HUES48 (cell line): ENCODE data around the gene TBL1XR1.

ENCODE experiments used
- H3K27ac ChIP-seq: one replicate; pipeline ENCODE4 v1.7.0; 2013; ENCODE audit warnings: low read depth, low read length, inconsistent platforms
- H3K27me3 ChIP-seq: 2 replicates; pipeline ENCODE4 v1.6.1; 2013; ENCODE audit warnings: mild to moderate bottlenecking, low read length; ENCODE audit not compliant: control insufficient read depth, insufficient read depth
- H3K36me3 ChIP-seq: 2 replicates; pipeline ENCODE4 v1.6.1; 2013; ENCODE audit warnings: low read length; ENCODE audit not compliant: control insufficient read depth, insufficient read depth
- H3K4me1 ChIP-seq: 2 replicates; pipeline ENCODE4 v1.6.1; 2013; ENCODE audit warnings: mild to moderate bottlenecking, low read length; ENCODE audit not compliant: control insufficient read depth, insufficient read depth
- H3K4me3 ChIP-seq: 2 replicates; pipeline ENCODE4 v1.5.1; 2013; ENCODE audit warnings: mild to moderate bottlenecking, low read depth, low read length
- H3K9ac ChIP-seq: 2 replicates; pipeline ENCODE4 v1.6.1; 2013; ENCODE audit warnings: mild to moderate bottlenecking, low read depth, low read length, moderate library complexity
- H3K9me3 ChIP-seq: 2 replicates; pipeline ENCODE4 v1.6.1; 2013; ENCODE audit warnings: low read length; ENCODE audit not compliant: control insufficient read depth, insufficient read depth

TBL1XR1 gene

GRCh38 chr3:176995946-176996345 lies 201.3 kb downstream of the TBL1XR1 start:
- H3K36me3 ChIP-seq: no peaks in the 10 kb centered on the region
- H3K27ac ChIP-seq: no peak overlapping the region
- no peak overlapping the region for H3K4me3 ChIP-seq
- H3K27me3 ChIP-seq: no peaks in the 10 kb centered on the region
- no peaks in the 10 kb centered on the region for H3K9me3 ChIP-seq
- H3K4me1 ChIP-seq: peaks cover 18% of the 10 kb centered on the region
- H3K9ac ChIP-seq: no peak overlapping the region

DNA sequence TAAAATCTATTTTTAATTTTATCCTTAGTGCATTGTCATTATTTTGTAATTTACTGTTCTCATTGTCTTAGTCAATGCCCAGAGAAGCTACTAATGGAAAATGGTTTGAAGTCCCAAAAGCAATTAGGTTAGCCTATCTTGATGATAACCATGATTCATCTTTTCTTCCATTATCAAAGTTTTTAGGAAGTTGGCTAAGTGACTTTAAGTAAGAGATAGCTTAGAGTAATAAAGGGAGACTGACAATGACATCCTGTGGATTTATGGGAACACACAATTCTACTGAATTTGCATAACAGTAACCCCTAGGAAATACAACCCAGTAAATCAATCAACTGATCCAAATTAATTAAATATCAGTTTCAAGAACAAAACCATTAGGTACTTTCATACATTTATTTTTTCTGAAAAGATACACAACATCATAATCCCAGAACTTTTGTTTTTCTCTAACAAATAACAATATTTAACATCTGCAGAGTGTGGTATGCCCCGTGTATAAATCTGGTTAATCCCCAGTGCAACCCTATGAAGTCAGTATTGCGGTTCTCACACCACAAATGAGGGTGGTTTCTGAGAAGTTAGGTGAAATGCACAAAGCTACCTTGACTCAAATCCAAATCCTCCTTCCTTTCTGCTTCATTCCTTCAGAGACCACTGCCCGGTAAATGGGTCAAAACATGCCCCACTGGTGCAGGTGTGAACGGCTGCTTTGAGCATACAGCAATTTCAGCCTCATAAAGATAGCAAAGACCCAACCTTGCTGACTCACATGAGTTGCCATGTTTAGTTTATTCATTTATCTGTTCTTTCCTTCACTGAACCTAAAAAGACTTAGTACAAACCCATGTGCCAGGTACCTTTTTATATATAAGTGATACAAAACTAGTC lies 202.1 kb downstream of the TBL1XR1 start:
- no peak overlapping the region for H3K9ac ChIP-seq
- H3K27me3 ChIP-seq: no peaks in the 10 kb centered on the region
- no peak overlapping the region for H3K4me3 ChIP-seq
- H3K27ac ChIP-seq: no peak overlapping the region
- H3K36me3 ChIP-seq: no peaks in the 10 kb centered on the region
- H3K9me3 ChIP-seq: no peaks in the 10 kb centered on the region
- peaks cover 18% of the 10 kb centered on the region for H3K4me1 ChIP-seq

DNA sequence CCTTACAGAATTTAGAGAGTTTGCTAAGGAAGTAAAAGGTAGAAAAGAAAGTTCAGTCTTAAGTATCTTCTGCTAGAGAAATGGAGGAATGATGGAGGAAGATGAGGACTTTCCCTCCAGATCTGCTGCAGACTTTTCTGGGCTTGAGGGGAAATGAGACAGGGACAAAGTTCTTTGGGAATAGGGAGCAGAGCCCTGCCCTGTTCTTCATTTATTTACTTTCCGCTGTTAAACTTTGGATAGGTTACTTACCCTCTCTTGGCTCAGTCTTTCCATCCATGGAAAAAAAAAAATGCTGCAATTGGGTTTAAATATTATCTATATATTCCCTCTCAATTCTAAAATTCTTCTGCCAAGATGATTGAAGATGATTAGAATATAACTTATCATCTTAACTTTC lies 202.9 kb downstream of the TBL1XR1 start:
- Histone ChIP-seq H3K27ac (no peak overlapping the region), H3K36me3 (no peaks in the 10 kb centered on the region), H3K9me3 (no peaks in the 10 kb centered on the region), H3K4me1 (peaks cover 18% of the 10 kb centered on the region), H3K4me3 (no peak overlapping the region), H3K27me3 (no peaks in the 10 kb centered on the region), H3K9ac (no peak overlapping the region)

GRCh38 chr3:176992978-176993377 lies 204.3 kb downstream of the TBL1XR1 start:
- H3K27ac ChIP-seq: no peak overlapping the region
- no peak overlapping the region for H3K4me3 ChIP-seq
- H3K4me1 ChIP-seq: peaks cover 18% of the 10 kb centered on the region
- H3K27me3 ChIP-seq: no peaks in the 10 kb centered on the region
- no peaks in the 10 kb centered on the region for H3K9me3 ChIP-seq
- no peaks in the 10 kb centered on the region for H3K36me3 ChIP-seq
- no peak overlapping the region for H3K9ac ChIP-seq

DNA sequence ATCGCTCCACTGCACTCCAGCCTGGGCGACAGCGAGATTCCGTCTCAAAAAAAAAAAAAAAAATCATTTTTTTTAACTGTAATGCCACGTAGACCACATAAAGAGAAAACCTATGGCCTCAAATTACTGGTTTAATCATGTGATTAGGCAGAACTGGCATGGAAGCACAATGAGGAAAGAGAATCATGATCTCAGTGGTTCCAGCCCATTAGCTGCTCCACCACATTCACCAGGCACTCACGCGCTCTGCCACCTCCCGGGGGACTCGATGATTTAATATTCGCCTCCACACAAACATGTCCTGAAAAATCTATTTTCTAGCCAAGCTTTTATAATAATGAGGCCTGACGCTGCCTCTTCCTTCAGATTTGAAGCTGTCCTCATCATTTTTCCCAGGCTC lies 204.7 kb downstream of the TBL1XR1 start:
- Histone ChIP-seq H3K36me3 (no peaks in the 10 kb centered on the region), H3K4me3 (no peak overlapping the region), H3K27ac (no peak overlapping the region), H3K9me3 (no peaks in the 10 kb centered on the region), H3K9ac (no peak overlapping the region), H3K27me3 (no peaks in the 10 kb centered on the region), H3K4me1 (peaks cover 18% of the 10 kb centered on the region)

GRCh38 chr3:176988795-176989194 lies 208.5 kb downstream of the TBL1XR1 start:
- H3K4me1 ChIP-seq: peaks cover 1% of the 10 kb centered on the region; the same call in 1 of the 2 replicates
- H3K27me3 ChIP-seq: no peaks in the 10 kb centered on the region
- H3K9ac ChIP-seq: no peak overlapping the region
- no peak overlapping the region for H3K27ac ChIP-seq
- no peaks in the 10 kb centered on the region for H3K9me3 ChIP-seq
- H3K36me3 ChIP-seq: no peaks in the 10 kb centered on the region
- H3K4me3 ChIP-seq: no peak overlapping the region

GRCh38 chr3:176987901-176988650 lies 209.2 kb downstream of the TBL1XR1 start:
- no peak overlapping the region for H3K4me3 ChIP-seq
- H3K4me1 ChIP-seq: no peaks in the 10 kb centered on the region
- no peaks in the 10 kb centered on the region for H3K36me3 ChIP-seq
- no peaks in the 10 kb centered on the region for H3K9me3 ChIP-seq
- H3K27ac ChIP-seq: no peak overlapping the region
- H3K9ac ChIP-seq: no peak overlapping the region
- no peaks in the 10 kb centered on the region for H3K27me3 ChIP-seq

DNA sequence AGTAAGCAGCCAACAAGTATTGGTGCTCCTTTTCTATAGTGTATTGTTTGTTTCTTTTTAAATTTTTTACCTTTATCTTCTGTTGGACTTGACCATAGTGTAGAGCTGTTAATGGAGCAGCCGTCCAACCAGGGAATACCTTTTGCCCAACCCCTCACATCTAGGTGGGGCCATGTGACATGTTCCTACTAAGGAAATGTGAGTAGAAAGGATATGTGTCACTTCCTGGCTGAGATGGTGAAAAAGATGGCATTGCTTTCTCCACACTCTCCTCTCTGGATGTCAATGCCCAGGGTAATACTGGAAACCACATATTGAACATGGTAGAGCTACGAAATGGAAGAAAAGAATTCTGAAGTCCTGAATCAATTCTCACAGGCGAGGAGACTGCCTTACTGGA lies 218.8 kb downstream of the TBL1XR1 start:
- H3K36me3 ChIP-seq: no peaks in the 10 kb centered on the region
- H3K9me3 ChIP-seq: no peaks in the 10 kb centered on the region
- no peaks in the 10 kb centered on the region for H3K4me1 ChIP-seq
- H3K9ac ChIP-seq: no peak overlapping the region
- H3K27ac ChIP-seq: no peak overlapping the region
- no peak overlapping the region for H3K4me3 ChIP-seq
- H3K27me3 ChIP-seq: no peaks in the 10 kb centered on the region

GRCh38 chr3:176977331-176977730 lies 220.0 kb downstream of the TBL1XR1 start:
- H3K4me3 ChIP-seq: no peak overlapping the region
- no peaks in the 10 kb centered on the region for H3K27me3 ChIP-seq
- no peak overlapping the region for H3K27ac ChIP-seq
- H3K9ac ChIP-seq: no peak overlapping the region
- no peaks in the 10 kb centered on the region for H3K9me3 ChIP-seq
- H3K36me3 ChIP-seq: no peaks in the 10 kb centered on the region
- H3K4me1 ChIP-seq: no peaks in the 10 kb centered on the region

GRCh38 chr3:176976586-176976985 lies 220.7 kb downstream of the TBL1XR1 start:
- H3K27ac ChIP-seq: no peak overlapping the region
- H3K27me3 ChIP-seq: no peaks in the 10 kb centered on the region
- H3K4me1 ChIP-seq: no peaks in the 10 kb centered on the region
- H3K36me3 ChIP-seq: no peaks in the 10 kb centered on the region
- H3K4me3 ChIP-seq: no peak overlapping the region
- no peak overlapping the region for H3K9ac ChIP-seq
- no peaks in the 10 kb centered on the region for H3K9me3 ChIP-seq

GRCh38 chr3:176974279-176974678 lies 223.0 kb downstream of the TBL1XR1 start:
- no peak overlapping the region for H3K9ac ChIP-seq
- H3K4me1 ChIP-seq: no peaks in the 10 kb centered on the region
- H3K27me3 ChIP-seq: no peaks in the 10 kb centered on the region
- no peak overlapping the region for H3K27ac ChIP-seq
- H3K36me3 ChIP-seq: no peaks in the 10 kb centered on the region
- no peak overlapping the region for H3K4me3 ChIP-seq
- no peaks in the 10 kb centered on the region for H3K9me3 ChIP-seq
